ENCODE results near the gene DGKI.

GRCh38 chr7:137753948-137754851 is 92.6 kb downstream of the DGKI start:
- TF ChIP-seq CTCF (IDR thresholded peaks at IDR 0.05) (no peak), POLR2AphosphoS5 (IDR thresholded peaks at IDR 0.05) (no peak), POLR2A (IDR thresholded peaks at IDR 0.05) (no peak)

Measured in stomach (tissue), 4 donors.